IMR-90 (cell line): ENCODE results near the gene SLC6A9. TPM values are rescaled to one million over a fixed set of nuclear protein-coding genes. Genes with fewer than 3 reads are reported as not detected.
A peak's percentile ranks its signal among the peaks of the same experiment; 100 is the strongest.

Experiments
- ATAC-seq: fragments of 200-7000 bp; cut with Tn5 transposase; 2 replicates; pipeline ENCODE4 v1.9.1; 2020; ENCODE audit warnings: low read depth, mild to moderate bottlenecking, moderate library complexity
- BruUV-seq: library from RNA; stranded (reverse); fragments of 400-500 nt; replicated peaks from 2 replicates; lab custom pipeline; 2021; lab: Mats Ljungman, UMichigan
- CTCF ChIA-PET: fragments of 300-600 bp; formaldehyde crosslinking; extraction: SDS; loops from one replicate; lab custom pipeline; 2021; ENCODE audit warnings: antibody characterized with exemption; lab: Yijun Ruan, JAX
- POLR2A ChIA-PET: fragments of 300-600 bp; sonication (Branson Sonifier 250); formaldehyde crosslinking; loops from one replicate; lab custom pipeline; 2022; ENCODE audit warnings: antibody characterized with exemption; ENCODE audit not compliant: unreplicated experiment; lab: Charles Lee
- DNase-seq: peaks from one replicate; pipeline ENCODE4 v3.0.0; 2013
- H2AFZ ChIP-seq: replicated peaks from 2 replicates; pipeline ENCODE3; 2013; ENCODE audit warnings: low read length, mild to moderate bottlenecking; ENCODE audit not compliant: poor library complexity
- H2AK5ac ChIP-seq: 2 replicates; pipeline ENCODE4 v1.6.1; 2013; ENCODE audit warnings: low read depth, low read length, inconsistent platforms
- H2AK9ac ChIP-seq: replicated peaks from 2 replicates; pipeline ENCODE3; 2013; ENCODE audit warnings: mild to moderate bottlenecking, low read depth, low read length, moderate library complexity; ENCODE audit not compliant: poor library complexity
- H2BK120ac ChIP-seq: 2 replicates; pipeline ENCODE4 v1.6.1; 2013; ENCODE audit warnings: low read depth, low read length, inconsistent platforms
- H2BK15ac ChIP-seq: 3 replicates; pipeline ENCODE4 v1.6.1; 2013; ENCODE audit warnings: low read depth, low read length, inconsistent platforms
- H2BK20ac ChIP-seq: 2 replicates; pipeline ENCODE4 v1.6.1; 2013; ENCODE audit warnings: low read depth, mild to moderate bottlenecking, inconsistent platforms, low read length, moderate library complexity
- H2BK5ac ChIP-seq: 2 replicates; pipeline ENCODE4 v1.6.1; 2013; ENCODE audit warnings: mild to moderate bottlenecking, low read depth, low read length, inconsistent platforms; ENCODE audit not compliant: poor library complexity, severe bottlenecking
- H3K14ac ChIP-seq: replicated peaks from 2 replicates; pipeline ENCODE4 v1.6.1; 2013; ENCODE audit warnings: low read depth, low read length, inconsistent platforms
- H3K18ac ChIP-seq: 2 replicates; pipeline ENCODE4 v1.6.1; 2013; ENCODE audit warnings: low read depth, low read length, control low read depth
- H3K23ac ChIP-seq: 2 replicates; pipeline ENCODE4 v1.6.1; 2013; ENCODE audit warnings: low read depth, low read length, inconsistent platforms
- H3K27ac ChIP-seq: 2 replicates; pipeline ENCODE4 v1.5.1; 2013; ENCODE audit warnings: mild to moderate bottlenecking, control low read depth, low read length; ENCODE audit not compliant: insufficient read depth
- H3K27me3 ChIP-seq: 2 replicates; pipeline ENCODE4 v1.6.1; 2013; ENCODE audit warnings: low read length; ENCODE audit not compliant: control insufficient read depth, insufficient read depth
- H3K36me3 ChIP-seq: 2 replicates; pipeline ENCODE4 v1.6.1; 2013; ENCODE audit warnings: low read length, mixed read lengths; ENCODE audit not compliant: control insufficient read depth, insufficient read depth
- H3K4ac ChIP-seq: 2 replicates; pipeline ENCODE4 v1.6.1; 2013; ENCODE audit warnings: low read depth, low read length, inconsistent platforms
- H3K4me1 ChIP-seq: 2 replicates; pipeline ENCODE4 v1.6.1; 2013; ENCODE audit warnings: low read length, mixed read lengths; ENCODE audit not compliant: control insufficient read depth, insufficient read depth
- H3K4me2 ChIP-seq: 2 replicates; pipeline ENCODE4 v1.6.1; 2013; ENCODE audit warnings: low read depth, mild to moderate bottlenecking, control low read depth, low read length, moderate library complexity
- H3K4me3 ChIP-seq: 2 replicates; pipeline ENCODE4 v1.5.1; 2013; ENCODE audit warnings: low read depth, mild to moderate bottlenecking, control low read depth, low read length, moderate library complexity; ENCODE audit not compliant: insufficient read depth
- H3K56ac ChIP-seq: 2 replicates; pipeline ENCODE4 v1.6.1; 2013; ENCODE audit warnings: low read length, inconsistent platforms; ENCODE audit not compliant: insufficient read depth; ENCODE audit errors: extremely low read depth
- H3K79me1 ChIP-seq, 2 experiments: 2 replicates each; pipeline ENCODE4 v1.6.1; 2013; ENCODE audit warnings: low read length in 2 of 2, inconsistent platforms in 1 of 2, low read depth in 1 of 2
- H3K9ac ChIP-seq: 2 replicates; pipeline ENCODE4 v1.6.1; 2013; ENCODE audit warnings: low read depth, low read length, control low read depth
- H3K9me1 ChIP-seq: 2 replicates; pipeline ENCODE4 v1.6.1; 2013; ENCODE audit warnings: low read length, inconsistent platforms; ENCODE audit not compliant: insufficient read depth
- H3K9me3 ChIP-seq: 2 replicates; pipeline ENCODE4 v1.6.1; 2013; ENCODE audit warnings: low read length; ENCODE audit not compliant: control insufficient read depth, insufficient read depth
- H4K20me1 ChIP-seq: 2 replicates; pipeline ENCODE4 v1.6.1; 2013; ENCODE audit warnings: low read length, inconsistent platforms; ENCODE audit not compliant: insufficient read depth
- H4K5ac ChIP-seq: 2 replicates; pipeline ENCODE4 v1.6.1; 2013; ENCODE audit warnings: mild to moderate bottlenecking, low read depth, low read length, control low read depth
- H4K8ac ChIP-seq, 2 experiments: 2 replicates each; pipeline ENCODE4 v1.6.1; 2013; ENCODE audit warnings: low read depth in 2 of 2, low read length in 2 of 2, control low read depth in 1 of 2, inconsistent platforms in 1 of 2
- H4K91ac ChIP-seq: 2 replicates; pipeline ENCODE4 v1.6.1; 2013; ENCODE audit warnings: low read depth, low read length, inconsistent platforms; ENCODE audit not compliant: insufficient read depth
- BHLHE40 ChIP-seq: fragments of 150-350 bp; IDR thresholded peaks from 2 replicates; pipeline ENCODE4 v1.6.1; 2016; ENCODE audit warnings: mild to moderate bottlenecking, low read depth, low read length
- CEBPB ChIP-seq: IDR thresholded peaks from 2 replicates; pipeline ENCODE4 v1.6.1; 2012; ENCODE audit warnings: low read depth, low read length, improper control_type of control experiment
- CHD1 ChIP-seq: IDR thresholded peaks from 2 replicates; pipeline ENCODE4 v1.6.1; 2012; ENCODE audit warnings: low read depth, low read length, improper control_type of control experiment
- FOS ChIP-seq: fragments of 150-350 bp; IDR thresholded peaks from 2 replicates; pipeline ENCODE4 v1.6.1; 2016; ENCODE audit warnings: low read depth, low read length
- MAFK ChIP-seq: IDR thresholded peaks from 2 replicates; pipeline ENCODE4 v1.6.1; 2012; ENCODE audit warnings: low read depth, low read length, improper control_type of control experiment
- MXI1 ChIP-seq: IDR thresholded peaks from 2 replicates; pipeline ENCODE4 v1.6.1; 2012; ENCODE audit warnings: low read depth, mild to moderate bottlenecking, low read length, moderate library complexity, borderline replicate concordance
- NFE2L2 ChIP-seq: fragments of 150-350 bp; IDR thresholded peaks from 2 replicates; pipeline ENCODE4 v1.6.1; 2016; ENCODE audit warnings: low read depth, mild to moderate bottlenecking, low read length
- POLR2A ChIP-seq: IDR thresholded peaks from 2 replicates; pipeline ENCODE4 v1.6.1; 2012; ENCODE audit warnings: mild to moderate bottlenecking, low read depth, low read length
- RAD21 ChIP-seq: IDR thresholded peaks from 2 replicates; pipeline ENCODE4 v1.6.1; 2012; ENCODE audit warnings: low read length, improper control_type of control experiment
- RFX5 ChIP-seq: IDR thresholded peaks from 2 replicates; pipeline ENCODE4 v1.8.0; 2012; ENCODE audit warnings: low read depth, mild to moderate bottlenecking, low read length, moderate library complexity
- WGBS, 2 experiments: methylation state at CpG; one replicate each; pipeline versions ENCODE4 v1.1.5 to v1.1.7; 2013; ENCODE audit warnings: missing lambda C conversion rate in 2 of 2; ENCODE audit not compliant: insufficient read length in 1 of 2; ENCODE audit errors: extremely low coverage in 2 of 2; 5-methylcytosine and 5-hydroxymethylcytosine counted together
- dilution Hi-C: fragments of 300-500 bp; cut with HindIII; formaldehyde crosslinking; loops from one replicate; pipeline ENCODE4 v1.14.3; 2018; ENCODE audit warnings: low sequenced_read_pairs; ENCODE audit not compliant: unreplicated experiment
- in situ Hi-C: fragments of 300-500 bp; cut with MboI; formaldehyde crosslinking; loops from 3 replicates; pipeline ENCODE4 v1.14.3; 2019; ENCODE audit warnings: low sequenced_read_pairs, inconsistent platforms, mixed read lengths
- intact Hi-C: fragments of 100-400 bp; cut with micrococcal nuclease; formaldehyde crosslinking; loops from 2 replicates; pipeline ENCODE4 v1.10.0; 2022
- polyA plus RNA-seq, 3 experiments: library from polyadenylated mRNA; depleted of rRNA; stranded (reverse); fragments of >200 nt; gene quantifications; 2 replicates each; pipeline ENCODE4 v1.2.3, GENCODE V29; 2012; ENCODE audit warnings: low replicate concordance in 1 of 3
- total RNA-seq: library from RNA; depleted of rRNA; stranded (reverse); fragments of >200 nt; gene quantifications from 2 replicates; pipeline ENCODE4 v1.2.3, GENCODE V29; 2012
- TF ChIP-seq, protein P1 (sequence below): conservative IDR thresholded peaks from 2 replicates; pipeline ENCODE4 v1.5.1; 2012; ENCODE audit warnings: mild to moderate bottlenecking, low read depth, low read length, improper control_type of control experiment
- TF ChIP-seq, protein P2 (sequence below): fragments of 150-350 bp; IDR thresholded peaks from 2 replicates; pipeline ENCODE4 v1.6.1; 2017; ENCODE audit warnings: mild to moderate bottlenecking, antibody characterized with exemption, low read length, low read depth

Gene SLC6A9
- total and polyA plus RNA-seq, 2 of the 4 experiments (the other 2 are of a cell fraction), result 2.0 to 6.6 TPM

DNA sequence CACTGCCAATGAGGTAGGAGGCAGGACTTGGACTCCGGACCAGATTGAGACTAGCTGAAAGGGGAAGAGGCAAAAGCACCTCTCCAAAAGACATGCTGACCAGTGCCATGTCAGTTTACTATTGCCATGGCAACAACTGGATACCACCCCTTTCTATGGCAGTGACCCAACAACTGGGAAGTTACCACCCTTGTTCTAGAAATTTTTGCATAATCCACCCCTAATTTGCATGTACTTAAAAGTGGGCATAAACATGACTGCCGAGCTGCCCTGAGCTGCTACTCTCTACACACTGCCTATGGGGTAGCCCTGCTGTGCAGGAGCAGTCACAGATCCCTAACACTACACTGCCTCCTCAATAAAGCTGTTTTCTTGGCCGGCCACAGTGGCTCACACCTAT lies 19.0 kb upstream of the SLC6A9 start:
- intact Hi-C loops (no loop called here), in situ Hi-C loops (no loop called here), dilution Hi-C loops (no loop called here)
- no peak for DNase-seq
- Histone ChIP-seq H4K91ac (peak overlapping the region; percentile 77; the same call in 1 of the 2 replicates), H4K8ac (peak overlapping the region; percentile 15 to 44; a peak in 1 of 4 replicates), H3K27ac (peak overlapping the region; percentile 21; the same call in 1 of the 2 replicates), H2BK5ac (peak overlapping the region; percentile 29), H3K56ac (no peak overlapping the region; the same call in 1 of the 2 replicates), H3K4ac (peak overlapping the region; percentile 77), H3K4me2 (peak overlapping the region; percentile 8; the same call in 1 of the 2 replicates), H2AK9ac (no peak overlapping the region), H3K9me1 (peaks cover 19% of the 10 kb centered on the region), H4K20me1 (peaks cover 3% of the 10 kb centered on the region; the same call in 1 of the 2 replicates), H3K4me1 (peaks cover 18% of the 10 kb centered on the region), H3K36me3 (no peaks in the 10 kb centered on the region), H2AFZ (no peak overlapping the region), H3K14ac (peak overlapping the region; percentile 79; the same call in 1 of the 2 replicates), H4K5ac (peak overlapping the region; percentile 24; the same call in 1 of the 2 replicates), H2BK20ac (peak overlapping the region; percentile 96), H2AK5ac (peak overlapping the region; percentile 69), H3K23ac (0 out of 2 replicates have a peak overlapping the region, but pooled peaks have one; percentile 39), H3K27me3 (no peaks in the 10 kb centered on the region), H3K9me3 (no peaks in the 10 kb centered on the region), H2BK15ac (peak overlapping the region; percentile 27; the same call in 1 of the 3 replicates), H2BK120ac (peak overlapping the region; percentile 81), H3K9ac (no peak overlapping the region), H3K79me1 (peaks cover 0 to 4% of the 10 kb centered on the region in 2 experiments; a peak in 1 of 4 replicates), H3K4me3 (no peak overlapping the region), H3K18ac (peak overlapping the region; percentile 72)
- TF ChIP-seq POLR2A (no peak), BHLHE40 (no peak), MXI1 (no peak), MAFK (no peak), RFX5 (no peak), NFE2L2 (no peak), RAD21 (no peak), CEBPB (no peak), CHD1 (no peak), FOS (no peak)
- TF ChIP-seq, protein P1, sequence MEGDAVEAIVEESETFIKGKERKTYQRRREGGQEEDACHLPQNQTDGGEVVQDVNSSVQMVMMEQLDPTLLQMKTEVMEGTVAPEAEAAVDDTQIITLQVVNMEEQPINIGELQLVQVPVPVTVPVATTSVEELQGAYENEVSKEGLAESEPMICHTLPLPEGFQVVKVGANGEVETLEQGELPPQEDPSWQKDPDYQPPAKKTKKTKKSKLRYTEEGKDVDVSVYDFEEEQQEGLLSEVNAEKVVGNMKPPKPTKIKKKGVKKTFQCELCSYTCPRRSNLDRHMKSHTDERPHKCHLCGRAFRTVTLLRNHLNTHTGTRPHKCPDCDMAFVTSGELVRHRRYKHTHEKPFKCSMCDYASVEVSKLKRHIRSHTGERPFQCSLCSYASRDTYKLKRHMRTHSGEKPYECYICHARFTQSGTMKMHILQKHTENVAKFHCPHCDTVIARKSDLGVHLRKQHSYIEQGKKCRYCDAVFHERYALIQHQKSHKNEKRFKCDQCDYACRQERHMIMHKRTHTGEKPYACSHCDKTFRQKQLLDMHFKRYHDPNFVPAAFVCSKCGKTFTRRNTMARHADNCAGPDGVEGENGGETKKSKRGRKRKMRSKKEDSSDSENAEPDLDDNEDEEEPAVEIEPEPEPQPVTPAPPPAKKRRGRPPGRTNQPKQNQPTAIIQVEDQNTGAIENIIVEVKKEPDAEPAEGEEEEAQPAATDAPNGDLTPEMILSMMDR, result no peak
- TF ChIP-seq, protein P2, sequence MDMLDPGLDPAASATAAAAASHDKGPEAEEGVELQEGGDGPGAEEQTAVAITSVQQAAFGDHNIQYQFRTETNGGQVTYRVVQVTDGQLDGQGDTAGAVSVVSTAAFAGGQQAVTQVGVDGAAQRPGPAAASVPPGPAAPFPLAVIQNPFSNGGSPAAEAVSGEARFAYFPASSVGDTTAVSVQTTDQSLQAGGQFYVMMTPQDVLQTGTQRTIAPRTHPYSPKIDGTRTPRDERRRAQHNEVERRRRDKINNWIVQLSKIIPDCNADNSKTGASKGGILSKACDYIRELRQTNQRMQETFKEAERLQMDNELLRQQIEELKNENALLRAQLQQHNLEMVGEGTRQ, result no peak
- ChIA-PET CTCF (no interaction called here), POLR2A (no interaction called here)
- no CpG with 5 or more reads among the region's 3 CpGs for WGBS, 2 experiments
- no TSS peak for BruUV-seq
- ATAC-seq, result peak; percentile 5
